ENCODE results near the gene TRA2B.

- TF ChIP-seq CTCF (conservative IDR thresholded peaks at IDR 0.05) (no peak), ZFX (IDR thresholded peaks at IDR 0.05) (no peak)
These were observed 27.7 kb upstream of the TRA2B start for GRCh38 chr3:185965496-185965895.
